Measurements from ENCODE around the gene CCDC181. TPM values are rescaled to one million over a fixed set of nuclear protein-coding genes. Genes with fewer than 3 reads are reported as not detected.
A peak's percentile ranks its signal among the peaks of the same experiment; 100 is the strongest.

CCDC181 gene
- total RNA-seq, 2 experiments from 2014 or later = not detected

- H3K36me3 ChIP-seq (ENCODE audit: insufficient read depth, low read length) = no peaks in the 10 kb centered on the region
- Mint-ChIP-seq H3K27ac (no peak overlapping the region), H3K9me3 (no peaks in the 10 kb centered on the region), H3K4me1 (ENCODE audit: low read depth) (peaks cover 16% of the 10 kb centered on the region), H3K27me3 (no peaks in the 10 kb centered on the region), H3K4me3 (no peak overlapping the region), H3K36me3 (ENCODE audit: low read depth) (no peaks in the 10 kb centered on the region)
- intact Hi-C loops (cut with DNase I, micrococcal nuclease) = loop anchor here (10.0 kb wide), 3 partner anchors 344 to 1646 kb away; partner anchors contain the start of gene TIPRL (in 1 of the 2)
- TF ChIP-seq, protein P1, sequence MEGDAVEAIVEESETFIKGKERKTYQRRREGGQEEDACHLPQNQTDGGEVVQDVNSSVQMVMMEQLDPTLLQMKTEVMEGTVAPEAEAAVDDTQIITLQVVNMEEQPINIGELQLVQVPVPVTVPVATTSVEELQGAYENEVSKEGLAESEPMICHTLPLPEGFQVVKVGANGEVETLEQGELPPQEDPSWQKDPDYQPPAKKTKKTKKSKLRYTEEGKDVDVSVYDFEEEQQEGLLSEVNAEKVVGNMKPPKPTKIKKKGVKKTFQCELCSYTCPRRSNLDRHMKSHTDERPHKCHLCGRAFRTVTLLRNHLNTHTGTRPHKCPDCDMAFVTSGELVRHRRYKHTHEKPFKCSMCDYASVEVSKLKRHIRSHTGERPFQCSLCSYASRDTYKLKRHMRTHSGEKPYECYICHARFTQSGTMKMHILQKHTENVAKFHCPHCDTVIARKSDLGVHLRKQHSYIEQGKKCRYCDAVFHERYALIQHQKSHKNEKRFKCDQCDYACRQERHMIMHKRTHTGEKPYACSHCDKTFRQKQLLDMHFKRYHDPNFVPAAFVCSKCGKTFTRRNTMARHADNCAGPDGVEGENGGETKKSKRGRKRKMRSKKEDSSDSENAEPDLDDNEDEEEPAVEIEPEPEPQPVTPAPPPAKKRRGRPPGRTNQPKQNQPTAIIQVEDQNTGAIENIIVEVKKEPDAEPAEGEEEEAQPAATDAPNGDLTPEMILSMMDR (IDR thresholded peaks at IDR 0.05) = no peak
- DNase-seq (no peak), ATAC-seq (ENCODE audit: poor library complexity) (no peak)
- H3K27ac ChIP-seq (ENCODE audit: low read depth in 1 of 2, low read length in 2 of 2) = no peak overlapping the region
- no peaks in the 10 kb centered on the region for H3K9me3 ChIP-seq (ENCODE audit: control insufficient read depth in 1 of 2, insufficient read depth in 1 of 2, low read length in 2 of 2)
- peaks cover 3% of the 10 kb centered on the region for H3K4me1 ChIP-seq (ENCODE audit: insufficient read depth, low read length)
- no peak overlapping the region for H3K4me3 ChIP-seq (ENCODE audit: low read length)
- CTCF ChIA-PET = interaction anchor here (3.9 kb wide), 1 partner anchor 12 kb away, joined by 13 read pairs; no protein-coding TSS in a partner anchor
- POLR2A ChIA-PET = no interaction called here
- no peaks in the 10 kb centered on the region for H3K27me3 ChIP-seq (ENCODE audit: control insufficient read depth in 1 of 2, insufficient read depth in 2 of 2, low read length in 2 of 2)
Measured at GRCh38 chr1:169360415-169360814, 66.9 kb downstream of the CCDC181 start.

DNA sequence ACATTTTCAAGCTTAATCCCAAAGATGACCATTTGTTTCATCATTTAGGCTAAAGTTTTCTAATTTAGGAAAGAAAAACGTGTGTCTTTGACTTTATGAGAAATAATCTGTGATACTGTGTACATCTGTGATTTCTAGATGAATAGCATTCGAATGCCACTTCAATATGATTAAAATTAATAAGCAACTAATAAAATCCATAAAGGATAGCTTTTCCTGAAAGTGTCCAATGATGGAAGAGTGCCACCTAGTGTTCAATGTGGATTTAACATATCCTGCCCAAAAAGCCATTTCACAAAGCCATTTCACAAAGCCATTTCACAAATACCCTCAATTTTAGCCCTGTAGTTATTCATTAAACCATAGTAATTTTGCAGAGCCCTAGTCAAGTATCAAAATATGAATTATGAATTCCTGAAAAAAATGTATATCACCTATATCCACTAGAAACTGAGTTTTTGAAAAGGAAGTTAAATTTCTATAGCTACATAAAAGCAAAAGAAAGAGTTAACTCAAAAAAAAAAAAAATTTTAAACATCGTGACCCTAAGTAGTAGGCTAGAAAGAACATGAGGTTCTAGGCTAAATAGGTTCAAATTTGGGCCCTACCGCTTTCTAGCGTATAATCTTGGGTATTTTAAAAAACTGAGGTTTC lies 78.8 kb downstream of the CCDC181 start:
- ATAC-seq (ENCODE audit: poor library complexity) = peak; percentile 46
- CTCF ChIA-PET = interaction anchor here (0.6 to 3.0 kb wide), 15 partner anchors 12 to 1842 kb away, joined by 3 to 20 read pairs (median 3); partner anchors contain the start of genes BLZF1 and NME7

DNA sequence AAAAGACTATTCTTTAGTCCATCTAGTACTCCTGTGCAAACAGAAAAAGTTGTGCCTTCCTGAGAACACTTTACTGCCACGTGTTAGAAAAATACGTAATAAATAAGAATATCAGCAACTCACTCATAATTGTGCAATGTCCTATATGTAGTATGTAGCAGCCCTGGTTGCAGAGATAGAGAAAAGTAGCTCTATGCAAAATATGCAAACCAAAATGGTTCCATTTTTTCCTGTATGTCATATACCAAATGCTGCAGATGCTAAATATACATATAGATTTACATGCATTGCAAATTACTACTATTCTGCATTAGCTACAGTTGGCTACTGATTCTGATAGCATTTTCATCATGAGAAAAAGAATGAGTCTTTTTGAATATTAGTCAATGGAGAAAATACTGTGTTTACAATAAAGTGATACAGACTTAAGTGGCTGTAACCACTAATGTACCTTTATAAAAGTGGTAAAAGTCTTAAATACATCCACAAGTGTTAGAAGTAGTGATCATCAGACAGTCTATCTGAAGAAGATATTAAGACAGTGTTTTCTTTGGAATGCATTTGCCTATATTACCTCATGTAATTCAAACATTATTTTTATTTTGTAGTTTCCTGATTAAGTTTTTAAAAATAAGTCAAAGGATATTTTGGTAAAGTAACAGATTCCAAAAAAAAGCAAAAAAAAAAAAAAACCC lies 79.4 kb downstream of the CCDC181 start:
- DNase-seq (no peak), ATAC-seq (ENCODE audit: poor library complexity) (no peak)
- TF ChIP-seq, protein P1 (IDR thresholded peaks at IDR 0.05) = no peak
- CTCF ChIA-PET = interaction anchor here (0.6 to 3.0 kb wide), 14 partner anchors 12 to 1841 kb away, joined by 3 to 20 read pairs (median 3); partner anchors contain the start of genes BLZF1 and NME7
- H3K4me1 ChIP-seq (ENCODE audit: insufficient read depth, low read length) = no peaks in the 10 kb centered on the region
- Mint-ChIP-seq H3K27me3 (no peaks in the 10 kb centered on the region), H3K9me3 (peaks cover 2% of the 10 kb centered on the region), H3K27ac (no peak overlapping the region), H3K4me1 (ENCODE audit: low read depth) (no peaks in the 10 kb centered on the region), H3K36me3 (ENCODE audit: low read depth) (no peaks in the 10 kb centered on the region), H3K4me3 (no peak overlapping the region)
- H3K36me3 ChIP-seq (ENCODE audit: insufficient read depth, low read length) = no peaks in the 10 kb centered on the region
- intact Hi-C loops (cut with DNase I, micrococcal nuclease) = loop anchor here (1.0 to 10.0 kb wide), 8 partner anchors 241 to 1263 kb away; partner anchors contain the start of gene ATP1B1 (in 1 of the 2)
- no peak overlapping the region for H3K27ac ChIP-seq (ENCODE audit: low read depth in 1 of 2, low read length in 2 of 2)
- no peaks in the 10 kb centered on the region for H3K9me3 ChIP-seq (ENCODE audit: control insufficient read depth in 1 of 2, insufficient read depth in 1 of 2, low read length in 2 of 2)
- no peaks in the 10 kb centered on the region for H3K27me3 ChIP-seq (ENCODE audit: control insufficient read depth in 1 of 2, insufficient read depth in 2 of 2, low read length in 2 of 2)
- POLR2A ChIA-PET = interaction anchor here (1.0 to 1.5 kb wide), 3 partner anchors 9 to 1006 kb away, joined by 3 to 10 read pairs (median 4); no protein-coding TSS in a partner anchor
- no peak overlapping the region for H3K4me3 ChIP-seq (ENCODE audit: low read length)

More for the DNA sequence above, 78.8 kb downstream of the CCDC181 start:
- POLR2A ChIA-PET = interaction anchor here (1.0 to 1.5 kb wide), 3 partner anchors 9 to 1006 kb away, joined by 3 to 10 read pairs (median 4); no protein-coding TSS in a partner anchor
- no peaks in the 10 kb centered on the region for H3K4me1 ChIP-seq (ENCODE audit: insufficient read depth, low read length)
- peak in 4 of 14 experiments; percentile 38 to 79 (median 68) for DNase-seq
- H3K9me3 ChIP-seq (ENCODE audit: control insufficient read depth in 1 of 2, insufficient read depth in 1 of 2, low read length in 2 of 2) = no peaks in the 10 kb centered on the region
- H3K27me3 ChIP-seq (ENCODE audit: control insufficient read depth in 1 of 2, insufficient read depth in 2 of 2, low read length in 2 of 2) = no peaks in the 10 kb centered on the region
- no peaks in the 10 kb centered on the region for H3K4me1 Mint-ChIP-seq (ENCODE audit: low read depth)
- TF ChIP-seq, protein P1 (IDR thresholded peaks at IDR 0.05) = peak; percentile 92
- no peaks in the 10 kb centered on the region for H3K36me3 ChIP-seq (ENCODE audit: insufficient read depth, low read length)
- no peak overlapping the region for H3K27ac ChIP-seq (ENCODE audit: low read depth in 1 of 2, low read length in 2 of 2)
- intact Hi-C loops (cut with DNase I, micrococcal nuclease) = loop anchor here (1.0 to 10.0 kb wide), 8 partner anchors 241 to 1264 kb away; partner anchors contain the start of gene ATP1B1 (in 1 of the 2)
- H3K9me3 Mint-ChIP-seq = peaks cover 2% of the 10 kb centered on the region
- H3K4me3 Mint-ChIP-seq = no peak overlapping the region
- no peak overlapping the region for H3K4me3 ChIP-seq (ENCODE audit: low read length)
- H3K27ac Mint-ChIP-seq = no peak overlapping the region
- no peaks in the 10 kb centered on the region for H3K27me3 Mint-ChIP-seq
- no peaks in the 10 kb centered on the region for H3K36me3 Mint-ChIP-seq (ENCODE audit: low read depth)

Data from CD4-positive, alpha-beta T cell (primary cell).